H1 (cell line): ENCODE results near the gene CYP27B1.

Experiments
- BACH1 ChIP-seq: IDR thresholded peaks from 2 replicates; pipeline ENCODE4 v1.6.1; 2012; ENCODE audit warnings: low read length, improper control_type of control experiment
- BCL11A ChIP-seq, 2 experiments: IDR thresholded peaks; one replicate each; pipeline ENCODE4 v1.6.1; 2011; ENCODE audit warnings: low read depth in 2 of 2, low read length in 2 of 2, mild to moderate bottlenecking in 2 of 2
- BRCA1 ChIP-seq: IDR thresholded peaks from 2 replicates; pipeline ENCODE4 v1.6.1; 2012; ENCODE audit warnings: low read depth, low read length, improper control_type of control experiment
- CEBPB ChIP-seq: IDR thresholded peaks from 2 replicates; pipeline ENCODE4 v1.6.1; 2012; ENCODE audit warnings: low read depth, low read length
- CTCF ChIP-seq, 3 experiments: IDR thresholded peaks; 1 replicate in 2 of 3; 2 replicates in 1 of 3; pipeline versions ENCODE4 v1.5.1 to v1.6.1; 2011; ENCODE audit warnings: low read length in 3 of 3, mild to moderate bottlenecking in 3 of 3, inconsistent platforms in 2 of 3, low read depth in 1 of 3, moderate library complexity in 1 of 3; ENCODE audit not compliant: insufficient read depth in 1 of 3; ENCODE audit errors: control extremely low read depth in 1 of 3
- FOSL1 ChIP-seq: IDR thresholded peaks from 2 replicates; pipeline ENCODE4 v1.6.1; 2011; ENCODE audit warnings: mild to moderate bottlenecking, low read depth, low read length, moderate library complexity; ENCODE audit not compliant: insufficient read depth
- POLR2A ChIP-seq, 2 experiments: IDR thresholded peaks; 1 replicate in 1 of 2; 2 replicates in 1 of 2; pipeline ENCODE4 v1.6.1; 2011; ENCODE audit warnings: low read depth in 2 of 2, low read length in 2 of 2, mild to moderate bottlenecking in 2 of 2; ENCODE audit errors: control extremely low read depth in 1 of 2
- SIX5 ChIP-seq: IDR thresholded peaks from 2 replicates; pipeline ENCODE4 v1.6.1; 2011; ENCODE audit warnings: mild to moderate bottlenecking, low read depth, low read length
- TF ChIP-seq, protein P1 (sequence below): IDR thresholded peaks from 2 replicates; pipeline ENCODE4 v1.6.1; 2012; ENCODE audit warnings: low read length, inconsistent platforms

DNA sequence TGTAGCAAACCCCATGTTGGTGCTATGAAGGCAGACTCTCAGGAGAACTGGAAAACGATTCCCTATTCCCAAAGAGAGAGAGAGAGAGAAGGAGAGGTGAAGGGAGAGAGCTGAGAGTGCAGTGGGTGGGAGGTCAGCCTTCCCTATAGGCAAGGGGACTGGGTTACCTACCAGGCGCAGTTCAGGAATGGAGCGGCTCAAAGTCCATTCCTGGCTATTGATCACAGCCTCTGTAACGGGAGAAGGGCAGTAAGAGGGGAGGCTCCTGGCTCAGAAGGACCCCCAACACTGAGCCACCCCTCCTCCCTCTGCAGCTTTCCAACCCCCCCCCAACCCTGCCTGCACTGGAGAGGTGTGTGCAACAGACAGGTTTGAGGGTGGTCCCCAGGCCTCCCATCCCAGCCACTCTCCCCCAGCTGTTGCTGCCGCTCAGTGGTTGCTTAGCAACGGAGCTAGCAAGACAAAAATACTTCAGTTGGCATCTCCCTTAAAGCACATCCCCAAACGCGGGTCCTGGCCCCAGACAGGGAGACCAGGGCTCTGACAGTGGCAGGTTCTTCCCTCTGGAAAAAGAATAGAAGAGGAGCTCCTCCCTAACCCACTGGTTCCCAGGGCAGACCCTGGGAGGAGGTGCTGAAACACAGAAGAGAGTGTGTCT lies 31.6 kb downstream of the CYP27B1 start:
- TF ChIP-seq POLR2A (IDR thresholded peaks at IDR 0.05; ENCODE audit: control extremely low read depth in 1 of 2, low read depth in 2 of 2, low read length in 2 of 2) (no peak), BACH1 (no peak), BRCA1 (no peak), BCL11A (IDR thresholded peaks at IDR 0.05; ENCODE audit: low read depth in 2 of 2, low read length in 2 of 2) (no peak), CTCF (IDR thresholded peaks at IDR 0.05; ENCODE audit: control extremely low read depth in 1 of 3, insufficient read depth in 1 of 3, low read depth in 1 of 3, low read length in 3 of 3) (no peak), FOSL1 (no peak), CEBPB (no peak), SIX5 (no peak)
- TF ChIP-seq, protein P1, sequence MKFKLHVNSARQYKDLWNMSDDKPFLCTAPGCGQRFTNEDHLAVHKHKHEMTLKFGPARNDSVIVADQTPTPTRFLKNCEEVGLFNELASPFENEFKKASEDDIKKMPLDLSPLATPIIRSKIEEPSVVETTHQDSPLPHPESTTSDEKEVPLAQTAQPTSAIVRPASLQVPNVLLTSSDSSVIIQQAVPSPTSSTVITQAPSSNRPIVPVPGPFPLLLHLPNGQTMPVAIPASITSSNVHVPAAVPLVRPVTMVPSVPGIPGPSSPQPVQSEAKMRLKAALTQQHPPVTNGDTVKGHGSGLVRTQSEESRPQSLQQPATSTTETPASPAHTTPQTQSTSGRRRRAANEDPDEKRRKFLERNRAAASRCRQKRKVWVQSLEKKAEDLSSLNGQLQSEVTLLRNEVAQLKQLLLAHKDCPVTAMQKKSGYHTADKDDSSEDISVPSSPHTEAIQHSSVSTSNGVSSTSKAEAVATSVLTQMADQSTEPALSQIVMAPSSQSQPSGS: no peak
